Suprapubic skin (tissue), 4 donors: ENCODE measurements around the gene FCRL3. TPM values are rescaled to one million over a fixed set of nuclear protein-coding genes. Genes with fewer than 3 reads are reported as not detected.
"Not testable (repeated sequence)": the region's sequence is repeated elsewhere in the genome, so short reads cannot be mapped to it uniquely, and the experiment has no call there.

Experiments used
- DNase-seq, 2 donors: peaks; one replicate each; pipeline ENCODE4 v3.0.0-alpha.2; 2019; ENCODE audit warnings: low spot score in 2 of 2
- H3K27ac ChIP-seq: fragments of 200-600 bp; sonication (generic); one replicate; pipeline ENCODE4 v1.5.1; 2019
- H3K27me3 ChIP-seq: fragments of 200-600 bp; sonication (generic); one replicate; pipeline ENCODE4 v1.5.1; 2019
- H3K36me3 ChIP-seq: fragments of 200-600 bp; sonication (generic); one replicate; pipeline ENCODE4 v1.5.1; 2019
- H3K4me1 ChIP-seq: fragments of 200-600 bp; sonication (generic); one replicate; pipeline ENCODE4 v1.5.1; 2019
- H3K4me3 ChIP-seq: fragments of 200-600 bp; sonication (generic); one replicate; pipeline ENCODE4 v1.5.1; 2019; ENCODE audit warnings: mild to moderate bottlenecking
- H3K9me3 ChIP-seq: fragments of 200-600 bp; sonication (generic); one replicate; pipeline ENCODE4 v1.5.1; 2019
- EP300 ChIP-seq: sonication (generic); formaldehyde crosslinking; IDR thresholded peaks from one replicate; pipeline ENCODE4 v1.6.1; 2017; ENCODE audit warnings: antibody characterized with exemption
- POLR2A ChIP-seq, 2 donors: fragments of 450-650 bp; IDR thresholded peaks; one replicate each; pipeline ENCODE4 v1.6.1; 2017; ENCODE audit warnings: antibody characterized with exemption in 2 of 2, mild to moderate bottlenecking in 2 of 2, moderate library complexity in 2 of 2
- POLR2AphosphoS5 ChIP-seq, 3 donors: sonication (generic); formaldehyde crosslinking; IDR thresholded peaks; one replicate each; pipeline ENCODE4 v1.6.1; 2017; ENCODE audit warnings: antibody characterized with exemption in 3 of 3
- WGBS: methylation state at CpG from one replicate; pipeline ENCODE4 v1.1.5; 2018; 5-methylcytosine and 5-hydroxymethylcytosine counted together
- total RNA-seq, 4 donors: library from RNA; depleted of rRNA; stranded (reverse); fragments of >200 nt; gene quantifications; one replicate each; pipeline ENCODE4 v1.1.0, GENCODE V29; 2016
- TF ChIP-seq, protein P1 (sequence below), 2 donors: fragments of 200-600 bp in 1 of 2; fragments of 450-650 bp in 1 of 2; sonication (generic) in 1 of 2; IDR thresholded peaks; one replicate each; pipeline ENCODE4 v1.5.1; 2016 to 2019; ENCODE audit warnings: antibody characterized with exemption in 2 of 2, mild to moderate bottlenecking in 1 of 2, moderate library complexity in 1 of 2

FCRL3 gene, protein sequence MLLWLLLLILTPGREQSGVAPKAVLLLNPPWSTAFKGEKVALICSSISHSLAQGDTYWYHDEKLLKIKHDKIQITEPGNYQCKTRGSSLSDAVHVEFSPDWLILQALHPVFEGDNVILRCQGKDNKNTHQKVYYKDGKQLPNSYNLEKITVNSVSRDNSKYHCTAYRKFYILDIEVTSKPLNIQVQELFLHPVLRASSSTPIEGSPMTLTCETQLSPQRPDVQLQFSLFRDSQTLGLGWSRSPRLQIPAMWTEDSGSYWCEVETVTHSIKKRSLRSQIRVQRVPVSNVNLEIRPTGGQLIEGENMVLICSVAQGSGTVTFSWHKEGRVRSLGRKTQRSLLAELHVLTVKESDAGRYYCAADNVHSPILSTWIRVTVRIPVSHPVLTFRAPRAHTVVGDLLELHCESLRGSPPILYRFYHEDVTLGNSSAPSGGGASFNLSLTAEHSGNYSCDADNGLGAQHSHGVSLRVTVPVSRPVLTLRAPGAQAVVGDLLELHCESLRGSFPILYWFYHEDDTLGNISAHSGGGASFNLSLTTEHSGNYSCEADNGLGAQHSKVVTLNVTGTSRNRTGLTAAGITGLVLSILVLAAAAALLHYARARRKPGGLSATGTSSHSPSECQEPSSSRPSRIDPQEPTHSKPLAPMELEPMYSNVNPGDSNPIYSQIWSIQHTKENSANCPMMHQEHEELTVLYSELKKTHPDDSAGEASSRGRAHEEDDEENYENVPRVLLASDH
- total RNA-seq = not detected

DNA sequence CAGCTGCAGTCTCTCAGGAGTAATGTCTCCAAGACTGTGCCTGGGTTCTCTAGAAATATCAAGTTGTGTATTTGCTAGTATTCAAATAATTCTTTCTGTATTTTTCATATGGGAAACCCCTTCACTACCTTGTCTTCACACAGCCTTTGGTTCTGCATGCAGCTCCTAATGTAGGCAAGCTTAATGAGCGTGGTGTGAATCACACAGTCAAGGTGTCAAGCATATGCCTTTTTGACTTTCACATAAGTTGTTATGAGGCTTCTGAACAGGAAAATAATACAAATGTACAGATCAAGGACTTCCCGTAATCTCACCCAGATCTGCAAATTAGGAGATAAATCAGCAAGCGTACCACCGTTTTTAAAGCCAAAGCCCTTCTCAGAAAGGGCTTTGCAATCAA lies at the start of gene FCRL3:
Gene FCRL3 (minus strand): TSS at position 38 of the 400 bp plus-strand sequence. CDS start 280 bp downstream, outside the sequence.
- TF ChIP-seq POLR2A (IDR thresholded peaks at IDR 0.05) (no peak), POLR2AphosphoS5 (IDR thresholded peaks at IDR 0.05) (no peak), EP300 (no peak)
- TF ChIP-seq, protein P1, sequence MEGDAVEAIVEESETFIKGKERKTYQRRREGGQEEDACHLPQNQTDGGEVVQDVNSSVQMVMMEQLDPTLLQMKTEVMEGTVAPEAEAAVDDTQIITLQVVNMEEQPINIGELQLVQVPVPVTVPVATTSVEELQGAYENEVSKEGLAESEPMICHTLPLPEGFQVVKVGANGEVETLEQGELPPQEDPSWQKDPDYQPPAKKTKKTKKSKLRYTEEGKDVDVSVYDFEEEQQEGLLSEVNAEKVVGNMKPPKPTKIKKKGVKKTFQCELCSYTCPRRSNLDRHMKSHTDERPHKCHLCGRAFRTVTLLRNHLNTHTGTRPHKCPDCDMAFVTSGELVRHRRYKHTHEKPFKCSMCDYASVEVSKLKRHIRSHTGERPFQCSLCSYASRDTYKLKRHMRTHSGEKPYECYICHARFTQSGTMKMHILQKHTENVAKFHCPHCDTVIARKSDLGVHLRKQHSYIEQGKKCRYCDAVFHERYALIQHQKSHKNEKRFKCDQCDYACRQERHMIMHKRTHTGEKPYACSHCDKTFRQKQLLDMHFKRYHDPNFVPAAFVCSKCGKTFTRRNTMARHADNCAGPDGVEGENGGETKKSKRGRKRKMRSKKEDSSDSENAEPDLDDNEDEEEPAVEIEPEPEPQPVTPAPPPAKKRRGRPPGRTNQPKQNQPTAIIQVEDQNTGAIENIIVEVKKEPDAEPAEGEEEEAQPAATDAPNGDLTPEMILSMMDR (IDR thresholded peaks at IDR 0.05) = no peak
- Histone ChIP-seq H3K36me3 (no peaks in the 10 kb centered on the region), H3K27ac (no peak within 1 kb of the TSS), H3K27me3 (peaks cover 4% of the 10 kb centered on the region), H3K9me3 (no peaks in the 10 kb centered on the region), H3K4me1 (no peaks in the 10 kb centered on the region), H3K4me3 (no peak within 1 kb of the TSS)
- WGBS = 79% methylated on average over 4 of the region's 4 CpGs
- DNase-seq = no peak

DNA sequence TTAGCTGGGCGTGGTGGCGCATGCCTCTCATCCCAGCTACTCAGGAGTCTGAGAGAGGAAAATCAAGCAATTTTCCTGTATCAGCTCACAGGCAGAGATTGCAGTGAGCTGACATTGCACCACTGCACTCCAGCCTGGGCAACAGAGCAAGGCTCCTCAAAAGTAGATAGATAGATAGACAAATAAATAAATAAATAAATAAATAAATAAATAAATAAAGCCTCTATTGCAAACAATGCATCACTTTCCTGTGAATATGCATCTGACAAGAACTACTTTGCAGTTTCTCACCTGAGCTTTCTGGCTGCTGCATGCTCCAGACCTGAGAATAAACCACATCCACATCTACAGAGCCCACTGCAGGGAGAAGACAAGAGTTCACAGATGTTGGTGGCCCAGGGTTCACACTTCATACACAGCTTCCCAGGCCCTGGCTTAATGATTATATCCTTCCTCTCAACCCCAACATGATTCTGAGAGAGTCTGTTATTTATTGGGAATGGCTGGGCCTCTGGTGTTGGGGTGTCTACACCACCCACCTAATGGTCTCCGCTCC lies 47.8 kb upstream of the FCRL3 start:
- no peak for DNase-seq
- Histone ChIP-seq H3K36me3 (no peaks in the 10 kb centered on the region), H3K9me3 (no peaks in the 10 kb centered on the region), H3K27ac (no peak overlapping the region), H3K4me3 (no peak overlapping the region), H3K4me1 (no peaks in the 10 kb centered on the region), H3K27me3 (no peaks in the 10 kb centered on the region)
- 90% methylated on average over 3 of the region's 3 CpGs for WGBS
- TF ChIP-seq, protein P1 (IDR thresholded peaks at IDR 0.05) = no peak
- TF ChIP-seq POLR2A (IDR thresholded peaks at IDR 0.05) (no peak), EP300 (no peak), POLR2AphosphoS5 (IDR thresholded peaks at IDR 0.05) (no peak)

DNA sequence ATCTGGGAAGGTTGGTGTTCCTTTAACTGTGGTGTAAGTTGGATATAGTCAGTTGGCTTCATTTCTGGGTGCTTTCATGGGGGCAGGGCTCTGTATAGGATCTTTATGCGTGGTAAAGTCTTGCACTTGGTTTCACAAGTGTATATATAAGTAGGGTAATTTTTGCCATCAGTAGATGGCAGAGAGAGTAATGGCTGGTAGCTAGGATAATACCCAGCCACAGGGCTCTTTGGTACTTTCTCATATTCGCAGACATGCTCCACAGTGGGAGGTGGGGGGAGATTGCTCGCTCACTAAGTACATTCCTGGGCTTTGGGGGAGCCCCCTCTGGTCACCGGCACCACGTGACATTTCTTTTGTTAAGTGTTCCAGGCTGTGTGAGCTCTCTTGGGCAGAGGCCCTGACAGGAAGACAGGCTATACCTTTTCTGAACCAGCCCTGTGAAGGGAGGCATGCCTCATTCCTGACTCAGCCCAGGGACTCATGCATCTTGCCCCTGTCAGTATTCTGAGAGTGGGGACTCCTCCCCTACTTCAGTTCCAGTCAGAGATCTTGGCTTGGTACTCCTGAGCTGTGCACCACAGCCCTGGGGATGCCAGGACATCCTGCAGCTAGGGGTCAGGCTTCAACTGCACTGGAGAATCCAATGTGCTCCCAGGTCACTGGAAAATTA lies 38.8 kb upstream of the FCRL3 start:
- Histone ChIP-seq H3K27ac (no peak overlapping the region), H3K36me3 (no peaks in the 10 kb centered on the region), H3K27me3 (no peaks in the 10 kb centered on the region), H3K4me3 (no peak overlapping the region), H3K9me3 (no peaks in the 10 kb centered on the region), H3K4me1 (no peaks in the 10 kb centered on the region)
- TF ChIP-seq, protein P1 (IDR thresholded peaks at IDR 0.05) = no peak
- TF ChIP-seq EP300 = no peak
- TF ChIP-seq POLR2A (IDR thresholded peaks at IDR 0.05) = no peak
- TF ChIP-seq POLR2AphosphoS5 (IDR thresholded peaks at IDR 0.05) = no peak
- no peak for DNase-seq
- WGBS = 29% methylated on average over 1 of the region's 5 CpGs

DNA sequence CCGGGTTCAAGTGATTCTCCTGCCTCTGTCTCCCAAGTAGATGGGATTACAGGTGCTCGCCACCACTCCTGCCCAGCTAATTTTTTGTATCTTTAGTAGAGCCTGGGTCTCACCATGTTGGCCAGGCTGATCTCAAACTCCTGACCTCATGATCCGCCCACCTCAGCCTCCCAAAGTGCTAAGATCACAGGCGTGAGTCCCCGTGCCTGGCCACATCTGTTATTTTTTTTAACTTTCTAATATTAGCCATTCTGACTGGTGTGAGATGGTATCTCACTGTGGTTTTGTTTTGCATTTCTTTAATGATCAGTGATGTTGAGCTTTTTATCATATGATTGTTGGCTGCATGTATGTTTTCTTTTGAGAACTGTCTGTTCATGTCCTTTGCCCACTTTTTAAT lies 35.4 kb upstream of the FCRL3 start:
- not testable (repeated sequence) for H3K36me3 ChIP-seq, H3K27me3 ChIP-seq, H3K4me1 ChIP-seq, H3K4me3 ChIP-seq, DNase-seq, H3K27ac ChIP-seq, H3K9me3 ChIP-seq
- 84% methylated on average over 5 of the region's 5 CpGs for WGBS

DNA sequence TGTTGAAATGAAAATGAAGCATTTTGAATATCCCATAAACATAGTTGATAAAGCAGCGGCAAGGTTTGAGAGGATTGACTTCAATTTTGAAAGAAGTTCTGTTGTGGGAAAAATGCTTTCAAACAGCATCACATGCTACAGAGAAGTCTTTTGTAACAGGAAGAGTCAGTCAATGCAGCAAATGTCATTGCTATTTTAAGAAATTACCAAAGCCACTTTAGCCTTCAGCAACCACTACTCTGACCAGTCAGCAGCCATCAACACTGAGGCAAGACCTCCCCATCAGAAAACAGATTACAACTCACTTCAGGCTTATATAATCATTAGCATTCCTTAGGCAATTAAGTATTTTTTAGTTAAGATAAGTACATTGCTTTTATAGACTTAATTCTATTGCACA lies 33.8 kb upstream of the FCRL3 start:
- H3K4me3 ChIP-seq = no peak overlapping the region
- H3K27ac ChIP-seq = no peak overlapping the region
- no peaks in the 10 kb centered on the region for H3K4me1 ChIP-seq
- no peaks in the 10 kb centered on the region for H3K9me3 ChIP-seq
- WGBS = 89% methylated on average over 1 of the region's 1 CpG
- no peak for DNase-seq
- H3K27me3 ChIP-seq = no peaks in the 10 kb centered on the region
- H3K36me3 ChIP-seq = no peaks in the 10 kb centered on the region
- no peak for TF ChIP-seq POLR2A (IDR thresholded peaks at IDR 0.05)
- TF ChIP-seq, protein P1 (IDR thresholded peaks at IDR 0.05) = no peak
- TF ChIP-seq EP300 = no peak
- TF ChIP-seq POLR2AphosphoS5 (IDR thresholded peaks at IDR 0.05) = no peak
